HG03521 (cell line): Measurements from ENCODE around the gene ELOVL7.
"Not testable (repeated sequence)": the region's sequence is repeated elsewhere in the genome, so short reads cannot be mapped to it uniquely, and the experiment has no call there.

Experiments used
- ATAC-seq: cut with Tn5 transposase; IDR thresholded peaks from one replicate; pipeline ENCODE4 v1.9.1; 2021; ENCODE audit warnings: mild to moderate bottlenecking, moderate library complexity; ENCODE audit not compliant: unreplicated experiment

The ELOVL7 gene

GRCh38 chr5:60718166-60718892 lies 125.7 kb downstream of the ELOVL7 start:
- ATAC-seq: no peak

DNA sequence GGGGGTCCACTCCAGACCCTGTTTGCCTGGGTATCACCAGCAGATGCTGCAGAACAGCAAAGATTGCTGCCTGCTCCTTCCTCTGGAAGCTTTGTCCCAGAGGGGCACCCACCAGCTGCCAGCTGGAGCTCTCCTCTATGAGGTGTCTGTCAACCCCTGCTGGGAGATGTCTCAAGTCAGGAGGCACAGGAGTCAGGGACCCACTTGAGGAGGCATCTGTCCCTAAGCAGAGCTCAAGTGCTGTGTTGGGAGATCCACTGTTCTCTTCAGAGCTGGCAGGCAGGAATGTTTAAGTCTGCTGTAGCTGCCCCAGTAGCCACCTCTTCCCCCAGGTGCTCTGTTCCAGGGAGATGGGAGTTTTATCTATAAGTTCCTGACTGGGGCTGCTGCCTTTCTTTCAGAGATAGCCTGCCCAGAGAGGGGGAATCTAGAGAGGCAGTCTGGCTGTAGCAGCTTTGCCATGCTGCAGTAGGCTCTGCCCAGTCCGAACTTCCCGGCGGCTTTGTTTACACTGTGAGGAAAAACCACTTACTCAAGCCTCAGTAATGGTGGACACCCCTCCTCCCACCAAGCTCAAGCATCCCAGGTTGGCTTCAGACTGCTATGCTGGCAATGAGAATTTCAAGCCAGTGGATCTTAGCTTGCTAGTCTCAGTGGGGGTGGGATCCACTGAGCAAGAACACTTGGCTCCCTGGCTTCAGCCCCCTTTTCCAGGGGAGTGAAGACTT lies 128.7 kb downstream of the ELOVL7 start:
- not testable (repeated sequence) for ATAC-seq

DNA sequence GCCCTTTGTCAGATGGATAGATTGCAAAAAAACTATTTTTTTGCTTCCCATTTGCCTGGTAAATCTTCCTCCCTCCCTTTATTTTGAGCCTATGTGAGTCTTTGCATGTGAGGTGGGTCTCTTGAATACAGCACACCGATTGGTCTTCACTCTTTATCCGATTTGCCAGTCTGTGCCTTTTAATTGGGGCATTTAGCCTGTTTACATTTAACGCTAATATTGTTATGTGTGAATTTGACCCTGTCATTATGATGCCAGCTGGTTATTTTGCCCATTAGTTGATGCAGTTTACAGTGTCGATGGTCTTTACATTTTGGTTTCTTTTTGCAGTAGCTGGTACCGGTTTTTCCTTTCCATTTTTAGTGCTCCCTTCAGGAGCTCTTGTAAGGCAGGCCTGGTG lies 131.1 kb downstream of the ELOVL7 start:
- ATAC-seq: no peak

DNA sequence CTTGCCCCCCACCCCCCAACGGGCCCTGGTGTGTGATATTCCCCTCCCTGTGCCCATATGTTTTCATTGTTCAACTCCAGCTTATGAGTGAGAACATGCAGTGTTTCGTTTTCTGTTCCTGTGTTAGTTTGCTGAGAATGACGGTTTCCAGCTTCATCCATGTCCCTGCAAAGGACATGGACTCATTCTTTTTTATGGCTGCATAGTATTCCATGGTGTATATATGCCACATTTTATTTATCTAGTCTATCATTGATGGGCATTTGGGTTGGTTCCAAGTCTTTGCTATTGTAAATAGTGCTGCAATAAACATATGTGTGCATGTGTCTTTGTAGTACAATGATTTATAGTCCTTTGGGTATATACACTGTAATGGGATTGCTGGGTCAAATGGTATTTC lies 132.2 kb downstream of the ELOVL7 start:
- ATAC-seq: not testable (repeated sequence)

- no peak for ATAC-seq
Observed at GRCh38 chr5:60710362-60710761, 133.7 kb downstream of the ELOVL7 start.

GRCh38 chr5:60705144-60705543 lies 138.9 kb downstream of the ELOVL7 start:
- no peak for ATAC-seq

DNA sequence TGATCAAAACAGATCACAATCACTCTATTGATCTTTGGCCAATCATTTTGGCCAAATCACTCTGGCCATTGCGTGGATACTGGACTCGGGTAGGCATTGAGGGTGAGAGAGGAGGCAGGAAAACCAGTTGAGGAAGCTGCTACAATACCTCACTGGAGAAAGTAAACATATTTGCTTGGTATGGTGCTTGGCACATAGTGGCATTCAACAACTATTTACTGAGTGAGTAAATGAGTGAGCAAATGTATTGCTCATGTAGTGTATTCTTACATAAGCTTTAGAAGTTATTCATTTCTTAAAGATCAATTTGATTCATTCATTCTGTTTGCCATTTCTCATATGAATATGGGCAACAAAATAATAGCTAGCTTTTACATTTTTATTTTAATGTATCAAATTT lies 140.1 kb downstream of the ELOVL7 start:
- no peak for ATAC-seq
